ENCODE measurements around the gene PPP6R2. TPM values are rescaled to one million over a fixed set of nuclear protein-coding genes. Genes with fewer than 3 reads are reported as not detected.

PPP6R2 gene
- total RNA-seq, 1 donor from 2014 or later = 49.3 TPM

DNA sequence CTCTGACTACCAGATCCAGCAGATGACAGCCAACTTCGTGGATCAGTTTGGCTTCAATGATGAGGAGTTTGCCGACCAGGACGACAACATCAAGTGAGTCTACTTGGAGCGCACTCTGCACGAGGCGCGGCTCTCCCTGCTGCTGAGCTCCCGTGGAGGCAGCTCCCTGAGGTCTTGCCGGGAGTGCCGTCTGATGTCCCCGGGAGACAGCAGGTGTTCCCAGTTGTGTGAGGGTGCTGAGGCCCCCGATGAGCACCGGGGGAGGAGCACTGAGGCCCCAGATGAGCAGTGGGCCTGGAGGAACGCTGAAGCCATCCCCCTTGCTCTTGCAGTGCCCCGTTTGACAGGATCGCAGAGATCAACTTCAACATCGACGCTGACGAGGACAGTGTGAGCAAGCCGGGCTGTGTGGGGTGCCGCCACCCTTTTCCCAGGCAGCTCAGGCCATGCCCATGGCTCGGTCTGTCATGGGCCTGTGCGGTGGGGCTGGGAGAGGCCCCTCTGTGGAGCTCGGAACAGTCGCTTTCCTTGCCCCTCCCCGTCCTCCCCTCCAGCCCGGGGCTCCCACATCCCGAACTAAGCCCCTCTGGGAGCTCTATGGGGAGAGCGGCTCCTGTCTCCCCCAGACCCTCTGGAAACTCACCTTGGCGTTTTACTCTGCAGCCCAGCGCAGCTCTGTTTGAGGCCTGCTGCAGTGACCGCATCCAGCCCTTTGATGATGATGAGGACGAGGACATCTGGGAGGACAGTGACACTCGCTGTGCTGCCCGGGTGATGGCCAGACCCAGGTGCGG is 94.6 kb downstream of the PPP6R2 start:
- H3K4me3 ChIP-seq (ENCODE audit: low read depth, low read length) = no peak overlapping the region
- DNase-seq (ENCODE audit: low read depth) = no peak
- no peak for TF ChIP-seq CTCF (conservative IDR thresholded peaks at IDR 0.05; ENCODE audit: low read depth, low read length)

- no peak for TF ChIP-seq CTCF (conservative IDR thresholded peaks at IDR 0.05; ENCODE audit: low read depth, low read length)
- DNase-seq (ENCODE audit: low read depth) = no peak
- H3K4me3 ChIP-seq (ENCODE audit: low read depth, low read length) = no peak overlapping the region
Observed at GRCh38 chr22:50438305-50439275, 95.5 kb downstream of the PPP6R2 start.

- no peak for TF ChIP-seq CTCF (conservative IDR thresholded peaks at IDR 0.05; ENCODE audit: low read depth, low read length)
- DNase-seq (ENCODE audit: low read depth) = no peak
- H3K4me3 ChIP-seq (ENCODE audit: low read depth, low read length) = no peak overlapping the region
Observed at GRCh38 chr22:50439314-50439870, 96.3 kb downstream of the PPP6R2 start.

DNA sequence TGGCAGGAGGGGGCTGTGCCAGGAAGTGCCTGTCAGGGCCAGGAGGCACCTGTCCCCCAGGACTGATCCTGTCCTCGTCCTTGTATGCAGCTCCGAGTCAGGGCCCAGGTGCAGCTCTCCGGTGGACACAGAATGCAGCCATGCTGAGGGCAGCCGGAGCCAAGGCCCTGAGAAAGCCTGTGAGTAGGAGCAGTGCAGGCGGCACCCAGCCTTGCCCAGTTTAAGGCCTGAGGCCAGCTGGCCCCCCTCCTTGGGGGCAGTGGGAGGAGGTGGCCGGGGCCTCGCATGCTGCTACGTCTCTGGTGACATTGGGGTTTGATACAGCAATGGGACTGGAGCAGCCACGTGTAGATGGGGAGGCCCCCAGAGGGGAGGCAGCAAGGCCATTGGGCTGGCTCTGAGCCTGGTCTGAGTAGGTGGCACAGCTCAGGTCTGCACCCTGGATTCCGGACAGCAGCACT is 96.8 kb downstream of the PPP6R2 start:
- no peak for TF ChIP-seq CTCF (conservative IDR thresholded peaks at IDR 0.05; ENCODE audit: low read depth, low read length)
- no peak overlapping the region for H3K4me3 ChIP-seq (ENCODE audit: low read depth, low read length)
- DNase-seq (ENCODE audit: low read depth) = no peak

DNA sequence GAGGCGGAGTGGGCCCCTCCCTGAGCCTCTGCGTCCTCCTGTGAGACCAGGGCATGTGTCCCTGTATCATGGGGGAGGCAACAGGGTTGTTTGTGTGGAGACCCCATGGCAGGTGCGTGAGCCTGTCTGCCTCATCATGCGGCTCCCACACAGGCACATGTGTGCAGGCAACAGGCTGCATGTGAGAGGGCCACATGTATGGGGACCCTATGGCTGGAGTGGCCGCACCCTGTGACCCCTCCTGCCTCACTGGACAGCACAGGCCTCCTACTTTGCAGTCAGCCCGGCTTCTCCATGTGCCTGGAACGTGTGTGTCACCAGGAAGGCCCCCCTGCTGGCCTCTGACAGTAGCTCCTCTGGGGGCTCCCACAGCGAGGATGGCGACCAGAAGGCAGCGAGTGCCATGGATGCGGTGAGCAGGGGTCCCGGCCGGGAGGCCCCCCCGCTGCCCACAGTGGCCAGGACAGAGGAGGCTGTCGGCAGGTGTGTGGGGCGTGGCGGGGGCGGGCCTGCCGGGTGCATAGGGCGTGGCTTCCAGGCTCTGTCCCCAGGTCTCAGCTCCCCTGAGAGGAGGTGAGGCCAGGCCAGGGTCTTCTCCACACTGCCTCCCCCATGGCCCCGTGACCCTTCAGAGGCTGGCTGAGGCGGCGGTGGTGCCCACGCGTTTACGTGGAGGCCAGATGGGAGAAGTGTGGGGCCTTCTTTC is 97.6 kb downstream of the PPP6R2 start:
- DNase-seq (ENCODE audit: low read depth) = no peak
- H3K4me3 ChIP-seq (ENCODE audit: low read depth, low read length) = no peak overlapping the region
- no peak for TF ChIP-seq CTCF (conservative IDR thresholded peaks at IDR 0.05; ENCODE audit: low read depth, low read length)

DNA sequence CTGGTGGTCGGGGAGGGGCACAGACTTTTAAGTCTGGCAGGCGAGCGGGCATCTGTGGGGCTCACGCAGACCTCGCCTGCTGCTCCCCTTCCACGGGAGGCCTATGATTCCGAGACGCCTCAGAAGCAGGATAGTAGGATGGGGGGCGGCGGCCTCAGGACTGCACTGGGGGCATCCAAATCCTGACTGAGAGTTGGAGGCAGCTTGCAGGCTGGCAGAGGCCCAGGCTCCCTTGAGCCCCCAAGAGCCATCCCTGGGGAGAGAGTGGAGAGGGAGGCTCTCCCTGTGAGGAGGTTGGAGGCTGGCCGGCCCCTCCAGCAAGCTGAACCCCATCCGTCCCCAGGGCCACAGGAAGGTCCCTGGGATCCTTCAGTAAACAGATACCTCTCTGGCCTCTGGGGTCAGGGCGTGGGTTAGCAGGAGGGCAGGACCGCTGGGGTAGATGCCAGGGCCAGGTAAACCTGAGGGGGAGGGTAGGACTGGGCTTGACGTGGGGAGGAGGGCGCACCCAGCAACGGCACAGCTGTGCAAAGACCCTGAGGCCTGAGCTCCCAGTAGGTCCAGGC is 98.4 kb downstream of the PPP6R2 start:
- TF ChIP-seq CTCF (conservative IDR thresholded peaks at IDR 0.05; ENCODE audit: low read depth, low read length) = no peak
- H3K4me3 ChIP-seq (ENCODE audit: low read depth, low read length) = no peak overlapping the region
- no peak for DNase-seq (ENCODE audit: low read depth)
